Activated naive CD4-positive, alpha-beta T cell treated with anti-CD3 and anti-CD28 coated beads, Interleukin-2, amount 50 U/mL, for 16 hours (primary cell): Measurements from ENCODE around the gene AGBL1.
"Not testable (repeated sequence)": the region's sequence is repeated elsewhere in the genome, so short reads cannot be mapped to it uniquely, and the experiment has no call there.

Source experiments
- DNase-seq: peaks from one replicate; pipeline ENCODE4 v3.0.0-alpha.2; 2020

Gene AGBL1

GRCh38 chr15:86413191-86413590 lies 333.5 kb downstream of the AGBL1 start:
- DNase-seq = no peak

DNA sequence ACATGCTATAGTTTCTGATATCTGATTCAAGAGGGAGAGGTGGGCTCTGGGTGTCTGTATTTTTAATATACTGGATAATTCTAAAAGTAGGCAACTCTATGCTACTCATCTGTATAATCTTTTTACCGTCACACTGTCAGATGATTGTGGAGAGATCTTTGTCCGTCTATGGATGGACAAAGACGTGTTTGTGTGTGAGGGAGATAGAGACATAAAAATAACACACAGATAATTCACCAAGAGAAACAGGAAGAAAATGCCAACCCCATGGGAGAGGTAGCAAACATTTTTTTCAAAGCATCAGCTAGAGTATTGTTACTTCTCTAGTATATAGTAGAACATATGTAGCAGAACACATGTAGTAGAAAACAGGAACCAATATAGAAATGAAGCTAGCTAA lies 346.1 kb downstream of the AGBL1 start:
- DNase-seq = no peak

DNA sequence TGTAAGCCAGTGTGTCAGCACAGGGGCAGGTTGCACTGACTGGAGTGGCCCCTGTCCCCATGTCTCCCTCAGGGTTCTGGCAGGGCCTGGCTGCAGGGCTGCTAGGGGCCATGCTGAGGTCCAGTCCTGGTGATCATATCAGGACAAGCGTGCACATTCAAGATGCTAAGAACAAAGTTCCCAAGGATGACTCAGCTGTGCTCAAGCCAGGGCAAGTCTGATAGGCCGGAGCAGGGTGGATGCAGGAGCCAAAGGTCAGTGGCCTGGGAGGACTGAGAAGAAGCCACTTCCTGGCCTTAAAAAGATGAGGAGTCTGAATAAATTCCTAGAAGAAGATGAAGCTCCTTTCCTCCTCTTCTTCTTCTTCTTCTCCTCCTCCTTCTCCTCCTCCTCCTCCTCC lies 353.2 kb downstream of the AGBL1 start:
- no peak for DNase-seq

DNA sequence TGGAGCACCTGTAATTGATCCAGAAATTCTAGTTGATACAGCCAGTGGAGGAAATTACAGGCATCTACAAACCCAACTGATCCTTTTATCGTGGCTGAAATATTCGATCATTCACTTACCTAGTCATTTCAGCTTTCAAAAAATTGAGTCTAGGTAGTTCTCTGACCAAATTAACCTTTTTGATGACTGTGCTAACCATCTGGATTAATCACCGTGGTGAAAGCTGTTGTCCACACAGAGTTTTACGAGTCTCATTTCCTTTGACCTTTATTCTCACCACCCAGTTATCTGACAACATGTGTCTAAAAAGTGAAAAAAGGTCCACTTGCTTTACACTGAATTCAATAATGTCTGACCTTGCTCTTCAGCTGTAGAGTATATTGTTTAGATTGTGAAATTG lies 354.3 kb downstream of the AGBL1 start:
- no peak for DNase-seq

GRCh38 chr15:86439614-86440013 lies 359.9 kb downstream of the AGBL1 start:
- DNase-seq = no peak

- DNase-seq = no peak
Observed at GRCh38 chr15:86444527-86444926, 364.9 kb downstream of the AGBL1 start.

- DNase-seq = no peak
Observed at GRCh38 chr15:86445579-86446252, 366.0 kb downstream of the AGBL1 start.

GRCh38 chr15:86446253-86446640 lies 366.6 kb downstream of the AGBL1 start:
- DNase-seq = no peak

GRCh38 chr15:86465470-86466039 lies 385.9 kb downstream of the AGBL1 start:
- not testable (repeated sequence) for DNase-seq

DNA sequence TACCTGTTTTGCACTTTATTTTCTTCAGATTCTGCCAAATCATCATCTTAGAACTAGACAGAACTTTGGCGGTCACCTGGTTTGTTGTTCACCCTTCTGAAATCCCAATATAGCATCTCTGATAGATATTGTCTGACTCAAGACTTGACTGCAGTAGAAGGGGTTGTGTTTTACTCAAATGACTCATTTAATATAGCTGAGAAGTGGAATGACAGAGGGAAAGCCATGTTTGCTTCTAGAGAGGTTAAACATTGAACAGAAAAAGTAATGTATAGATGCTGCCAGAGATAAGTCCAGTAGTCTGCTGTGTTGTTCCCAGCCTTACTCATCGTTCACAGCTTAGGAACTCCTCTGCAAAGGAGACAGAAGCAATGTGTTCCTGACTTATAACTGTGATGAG lies 402.0 kb downstream of the AGBL1 start:
- DNase-seq = no peak

- DNase-seq = no peak
Observed at GRCh38 chr15:86483936-86484335, 404.3 kb downstream of the AGBL1 start.

GRCh38 chr15:86488046-86488445 lies 408.4 kb downstream of the AGBL1 start:
- DNase-seq = no peak

- no peak for DNase-seq
Observed at GRCh38 chr15:86489981-86490380, 410.3 kb downstream of the AGBL1 start.

DNA sequence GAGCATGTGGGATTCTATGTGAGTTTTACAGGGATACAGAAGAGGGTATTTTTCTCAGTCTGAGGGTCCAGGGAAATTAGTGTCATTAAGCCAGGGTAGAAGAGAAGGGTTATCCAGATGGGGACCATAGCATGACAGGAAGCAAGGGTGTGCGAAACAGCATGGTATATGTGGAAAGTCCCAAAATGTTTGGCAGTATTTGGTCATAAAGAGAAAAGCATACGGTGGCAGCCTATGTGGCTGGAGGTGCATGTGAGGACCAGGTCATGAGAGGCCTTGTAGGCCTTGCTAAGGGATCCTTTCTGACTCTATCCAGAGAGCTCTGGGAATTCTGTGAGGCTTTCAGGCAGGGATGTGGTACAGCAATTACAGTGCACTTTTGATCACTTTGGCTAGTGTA lies 411.4 kb downstream of the AGBL1 start:
- DNase-seq = no peak

DNA sequence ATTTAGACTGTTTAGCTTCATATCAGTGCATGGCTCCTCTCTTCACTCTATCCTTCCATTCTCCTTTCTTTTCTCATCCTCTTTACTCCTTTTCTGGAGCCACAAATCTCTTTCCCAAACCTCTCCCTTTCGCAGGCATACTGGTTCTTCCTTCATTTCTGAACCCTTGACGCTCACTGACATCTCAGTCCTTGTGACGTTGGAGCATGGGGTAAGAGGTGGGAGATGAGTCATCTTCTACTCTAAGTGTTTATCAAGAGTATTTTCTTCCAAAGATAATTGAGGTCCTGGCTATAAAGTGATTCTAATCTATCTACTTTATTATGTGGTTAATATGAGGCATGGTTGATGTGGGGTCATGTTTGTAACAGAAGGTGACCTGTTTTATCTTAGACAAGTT lies 414.2 kb downstream of the AGBL1 start:
- DNase-seq = no peak

- no peak for DNase-seq
Observed at GRCh38 chr15:86494475-86494874, 414.8 kb downstream of the AGBL1 start.

GRCh38 chr15:86502301-86502700 lies 422.6 kb downstream of the AGBL1 start:
- no peak for DNase-seq

GRCh38 chr15:86505951-86506350 lies 426.3 kb downstream of the AGBL1 start:
- no peak for DNase-seq

DNA sequence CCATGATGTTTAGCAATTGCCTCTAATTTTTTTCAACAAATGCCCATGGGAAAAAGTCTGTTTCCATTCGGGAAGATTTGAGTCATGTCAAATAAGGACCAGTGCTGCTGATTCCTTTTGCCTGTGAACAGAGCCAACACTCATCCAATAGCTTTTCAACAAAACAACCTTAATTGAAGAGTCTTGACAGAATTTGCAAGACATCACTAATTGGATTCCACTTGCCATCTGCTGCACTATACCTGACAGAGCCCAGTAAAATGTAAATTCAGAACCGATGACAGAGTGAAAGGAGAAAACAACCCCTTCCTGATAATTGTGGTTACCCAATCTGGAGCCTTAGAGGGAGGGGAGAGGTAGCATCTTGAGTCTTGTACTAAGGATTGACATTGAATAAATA lies 426.7 kb downstream of the AGBL1 start:
- no peak for DNase-seq

DNA sequence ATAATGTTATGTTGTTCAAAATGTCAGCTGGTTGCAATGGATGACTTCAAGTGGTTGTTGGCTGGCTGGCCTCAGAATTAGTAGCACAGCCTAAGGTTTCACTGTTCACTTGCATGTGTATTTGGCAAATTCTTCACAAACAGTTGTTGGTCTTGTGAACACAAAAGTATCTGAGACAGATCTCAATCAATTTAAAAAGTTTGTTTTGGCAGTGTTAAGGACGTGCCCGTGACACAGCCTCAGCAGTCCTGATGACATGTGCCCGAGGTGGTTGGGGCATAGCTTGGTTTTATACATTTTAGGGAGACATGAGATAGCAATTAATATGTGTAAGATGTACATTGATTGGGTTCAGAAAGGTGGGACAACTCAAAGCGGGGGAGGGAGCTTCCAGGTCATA lies 436.0 kb downstream of the AGBL1 start:
- DNase-seq = no peak

DNA sequence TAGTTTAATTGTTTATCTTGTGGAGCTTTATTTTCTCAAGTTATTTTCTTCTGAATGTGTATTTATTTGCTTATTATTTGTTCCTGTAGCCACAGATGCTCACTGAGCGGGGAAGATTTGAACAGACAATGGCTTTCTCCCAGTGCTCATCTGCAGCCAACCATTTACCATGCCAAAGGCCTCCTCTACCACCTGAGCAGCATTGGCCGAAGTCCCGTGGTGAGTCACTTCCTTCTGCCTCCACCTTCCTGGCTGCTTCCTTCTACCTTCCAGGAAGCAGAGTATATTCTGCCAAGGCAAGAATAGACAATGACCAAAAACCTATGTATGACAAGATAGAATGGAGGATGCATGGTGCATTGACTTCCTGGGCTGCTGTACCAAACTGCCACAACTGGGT lies 443.1 kb downstream of the AGBL1 start:
- DNase-seq = no peak

- no peak for DNase-seq
Observed at GRCh38 chr15:86526938-86527690, 447.4 kb downstream of the AGBL1 start.

DNA sequence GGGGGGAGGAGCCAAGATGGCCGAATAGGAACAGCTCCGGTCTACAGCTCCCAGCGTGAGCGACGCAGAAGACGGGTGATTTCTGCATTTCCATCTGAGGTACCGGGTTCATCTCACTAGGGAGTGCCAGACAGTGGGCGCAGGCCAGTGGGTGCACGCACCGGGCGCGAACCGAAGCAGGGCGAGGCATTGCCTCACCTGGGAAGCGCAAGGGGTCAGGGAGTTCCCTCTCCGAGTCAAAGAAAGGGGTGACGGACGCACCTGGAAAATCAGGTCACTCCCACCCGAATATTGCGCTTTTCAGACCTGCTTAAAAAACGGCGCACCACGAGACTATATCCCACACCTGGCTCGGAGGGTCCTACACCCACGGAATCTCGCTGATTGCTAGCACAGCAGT lies 448.4 kb downstream of the AGBL1 start:
- DNase-seq = not testable (repeated sequence)

GRCh38 chr15:86538141-86538540 lies 458.5 kb downstream of the AGBL1 start:
- no peak for DNase-seq
